Tibial artery (tissue), 4 donors: ENCODE measurements around the gene LRP1B.

Experiments used
- DNase-seq, 2 donors: peaks; one replicate each; pipeline ENCODE4 v3.0.0-alpha.2; 2019
- H3K27ac ChIP-seq, 2 donors: fragments of 200-600 bp; sonication (generic) in 1 of 2; 1 replicate in 1 of 2; 2 replicates in 1 of 2; pipeline ENCODE4 v1.5.1; 2018 to 2019; ENCODE audit warnings: mild to moderate bottlenecking in 1 of 2
- H3K27me3 ChIP-seq, 2 donors: fragments of 200-600 bp; sonication (generic) in 1 of 2; one replicate each; pipeline versions ENCODE4 v1.5.1 to v1.6.0; 2016 to 2019
- H3K36me3 ChIP-seq, 3 donors: fragments of 200-600 bp; sonication (generic) in 2 of 3; one replicate each; pipeline ENCODE4 v1.5.1; 2016 to 2019; ENCODE audit warnings: mild to moderate bottlenecking in 2 of 3
- H3K4me1 ChIP-seq, 4 donors: fragments of 200-600 bp; sonication (generic) in 2 of 4; 1 replicate in 3 of 4; 2 replicates in 1 of 4; pipeline ENCODE4 v1.5.1; 2016 to 2019
- H3K4me3 ChIP-seq, 2 donors: fragments of 200-600 bp; sonication (generic) in 1 of 2; 1 replicate in 1 of 2; 2 replicates in 1 of 2; pipeline ENCODE4 v1.5.1; 2018 to 2019; ENCODE audit warnings: mild to moderate bottlenecking in 2 of 2
- H3K9me3 ChIP-seq, 3 donors: fragments of 200-600 bp; sonication (generic) in 1 of 3; one replicate each; pipeline ENCODE4 v1.5.1; 2016 to 2019
- intact Hi-C: fragments of 100-400 bp; cut with DNase I; formaldehyde crosslinking; loops from one replicate; pipeline ENCODE4 v1.15.0; 2023; ENCODE audit warnings: low total_unique reads
- TF ChIP-seq, protein P1 (sequence below), 2 experiments: fragments of 200-600 bp in 1 of 2; fragments of 450-650 bp in 1 of 2; IDR thresholded peaks; one replicate each; pipeline ENCODE4 v1.5.1; 2017 to 2019; ENCODE audit warnings: antibody characterized with exemption in 2 of 2, mild to moderate bottlenecking in 1 of 2, moderate library complexity in 1 of 2

LRP1B gene

DNA sequence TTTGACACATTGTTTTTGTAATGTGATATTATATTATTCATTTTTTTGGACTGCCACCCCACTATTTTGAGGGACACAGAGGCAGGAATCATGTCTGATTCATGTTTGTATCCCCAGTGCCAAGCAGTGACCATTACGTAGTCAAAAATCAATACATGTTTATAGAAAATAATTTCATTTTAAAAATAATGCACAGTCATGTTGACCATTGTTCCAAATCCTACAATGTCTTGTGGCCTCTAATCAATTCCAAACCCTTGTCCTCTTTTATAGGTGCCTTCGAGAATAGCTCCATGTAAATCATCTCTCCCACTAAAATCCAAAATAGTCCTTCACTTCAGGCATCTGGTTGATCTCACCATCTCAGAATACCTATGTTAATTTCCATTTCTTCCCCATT is 454.7 kb downstream of the LRP1B start:
- H3K27ac ChIP-seq: no peak overlapping the region
- TF ChIP-seq, protein P1, sequence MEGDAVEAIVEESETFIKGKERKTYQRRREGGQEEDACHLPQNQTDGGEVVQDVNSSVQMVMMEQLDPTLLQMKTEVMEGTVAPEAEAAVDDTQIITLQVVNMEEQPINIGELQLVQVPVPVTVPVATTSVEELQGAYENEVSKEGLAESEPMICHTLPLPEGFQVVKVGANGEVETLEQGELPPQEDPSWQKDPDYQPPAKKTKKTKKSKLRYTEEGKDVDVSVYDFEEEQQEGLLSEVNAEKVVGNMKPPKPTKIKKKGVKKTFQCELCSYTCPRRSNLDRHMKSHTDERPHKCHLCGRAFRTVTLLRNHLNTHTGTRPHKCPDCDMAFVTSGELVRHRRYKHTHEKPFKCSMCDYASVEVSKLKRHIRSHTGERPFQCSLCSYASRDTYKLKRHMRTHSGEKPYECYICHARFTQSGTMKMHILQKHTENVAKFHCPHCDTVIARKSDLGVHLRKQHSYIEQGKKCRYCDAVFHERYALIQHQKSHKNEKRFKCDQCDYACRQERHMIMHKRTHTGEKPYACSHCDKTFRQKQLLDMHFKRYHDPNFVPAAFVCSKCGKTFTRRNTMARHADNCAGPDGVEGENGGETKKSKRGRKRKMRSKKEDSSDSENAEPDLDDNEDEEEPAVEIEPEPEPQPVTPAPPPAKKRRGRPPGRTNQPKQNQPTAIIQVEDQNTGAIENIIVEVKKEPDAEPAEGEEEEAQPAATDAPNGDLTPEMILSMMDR (IDR thresholded peaks at IDR 0.05): no peak
- no peaks in the 10 kb centered on the region for H3K27me3 ChIP-seq
- H3K4me1 ChIP-seq: no peaks in the 10 kb centered on the region
- H3K4me3 ChIP-seq: no peak overlapping the region
- no peaks in the 10 kb centered on the region for H3K36me3 ChIP-seq
- no peaks in the 10 kb centered on the region for H3K9me3 ChIP-seq
- no peak for DNase-seq
- intact Hi-C loops: no loop called here

DNA sequence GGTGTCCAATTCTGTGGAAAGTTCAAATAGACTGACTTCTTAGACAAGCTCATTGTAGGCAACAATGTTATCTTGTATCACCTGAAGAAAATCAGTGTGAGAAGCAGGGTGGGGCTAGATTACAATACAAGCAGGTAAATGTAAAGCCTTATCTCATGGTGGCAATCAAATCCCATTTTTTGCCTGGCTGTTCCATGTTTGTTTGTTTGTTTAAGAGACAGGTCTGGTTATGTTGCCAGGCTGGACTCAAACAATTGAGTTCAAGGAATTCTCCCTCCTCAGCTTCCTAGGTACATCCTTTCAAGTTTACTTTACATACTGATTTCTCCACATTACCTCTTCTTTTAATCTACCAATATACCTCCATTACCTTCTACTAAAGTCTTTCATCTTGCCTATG is 464.6 kb downstream of the LRP1B start:
- Histone ChIP-seq H3K36me3 (no peaks in the 10 kb centered on the region), H3K4me1 (no peaks in the 10 kb centered on the region), H3K4me3 (no peak overlapping the region), H3K9me3 (no peaks in the 10 kb centered on the region), H3K27ac (no peak overlapping the region), H3K27me3 (no peaks in the 10 kb centered on the region)
- intact Hi-C loops: no loop called here
- TF ChIP-seq, protein P1 (IDR thresholded peaks at IDR 0.05): no peak
- no peak for DNase-seq

DNA sequence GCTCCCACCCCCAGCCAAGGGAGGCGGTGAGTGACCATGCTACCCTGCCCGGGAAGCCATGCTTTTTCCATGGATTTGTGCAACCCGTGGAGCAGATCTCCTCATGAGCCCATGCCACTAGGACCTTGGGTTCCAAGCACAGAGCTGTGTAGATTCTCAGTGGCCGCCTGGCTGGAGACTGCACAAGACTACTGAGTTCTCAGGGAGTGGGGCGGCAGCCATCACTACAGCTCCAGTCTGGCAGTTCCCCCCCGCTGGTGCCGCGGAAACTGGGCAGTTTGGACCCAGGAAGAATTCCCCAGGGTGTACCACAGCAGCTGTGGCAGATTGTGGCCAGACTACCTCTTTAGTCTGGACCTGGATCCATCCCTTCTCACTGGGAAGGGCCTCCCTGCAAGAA is 470.6 kb downstream of the LRP1B start:
- Histone ChIP-seq H3K4me1 (no peaks in the 10 kb centered on the region), H3K27ac (no peak overlapping the region), H3K27me3 (no peaks in the 10 kb centered on the region), H3K4me3 (no peak overlapping the region), H3K9me3 (no peaks in the 10 kb centered on the region), H3K36me3 (no peaks in the 10 kb centered on the region)
- intact Hi-C loops: no loop called here
- TF ChIP-seq, protein P1 (IDR thresholded peaks at IDR 0.05): no peak
- DNase-seq: no peak

DNA sequence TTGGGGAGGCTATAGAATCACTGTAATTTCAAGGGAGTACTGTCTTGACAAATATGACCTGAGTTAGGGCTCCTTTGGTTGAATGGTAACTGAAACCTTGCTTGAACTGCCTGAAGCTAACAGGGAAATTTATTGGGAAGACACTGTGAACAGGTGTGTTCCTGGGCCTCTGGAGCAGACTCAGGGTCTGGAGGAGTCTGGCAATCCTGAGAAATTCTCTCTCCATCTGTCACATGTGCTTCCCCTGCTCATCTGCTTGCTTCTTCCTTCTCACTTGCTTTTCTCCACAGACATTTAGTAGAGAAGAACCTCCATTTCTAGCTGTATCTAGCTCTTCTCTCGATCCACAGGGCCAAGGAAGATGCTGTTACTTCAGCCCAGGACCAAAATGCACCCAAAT is 476.5 kb downstream of the LRP1B start:
- no peak overlapping the region for H3K27ac ChIP-seq
- H3K27me3 ChIP-seq: no peaks in the 10 kb centered on the region
- H3K4me3 ChIP-seq: no peak overlapping the region
- TF ChIP-seq, protein P1 (IDR thresholded peaks at IDR 0.05): no peak
- no peaks in the 10 kb centered on the region for H3K36me3 ChIP-seq
- no peak for DNase-seq
- H3K4me1 ChIP-seq: no peaks in the 10 kb centered on the region
- no peaks in the 10 kb centered on the region for H3K9me3 ChIP-seq
- intact Hi-C loops: no loop called here

DNA sequence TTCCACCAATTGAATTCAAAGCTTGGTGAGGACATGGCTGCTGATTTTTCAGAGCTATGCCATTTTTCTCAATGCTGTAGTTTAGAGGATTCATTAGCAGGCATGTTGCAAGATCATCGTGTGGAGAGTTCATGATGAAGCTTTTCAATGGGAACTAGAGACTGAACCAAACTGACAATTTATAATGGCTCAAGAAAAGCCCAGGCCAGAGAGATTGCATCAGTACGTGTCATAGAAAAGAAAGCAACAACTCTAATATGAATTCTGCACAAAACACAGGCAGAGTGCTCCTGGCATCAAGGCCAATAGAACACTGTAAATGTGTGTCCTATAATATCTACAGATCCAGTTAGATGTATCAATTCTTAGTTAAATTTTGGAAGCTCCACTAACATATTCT is 477.6 kb downstream of the LRP1B start:
- Histone ChIP-seq H3K27me3 (no peaks in the 10 kb centered on the region), H3K27ac (no peak overlapping the region), H3K4me1 (no peaks in the 10 kb centered on the region), H3K9me3 (no peaks in the 10 kb centered on the region), H3K4me3 (no peak overlapping the region), H3K36me3 (no peaks in the 10 kb centered on the region)
- no peak for DNase-seq
- TF ChIP-seq, protein P1 (IDR thresholded peaks at IDR 0.05): no peak
- intact Hi-C loops: no loop called here

DNA sequence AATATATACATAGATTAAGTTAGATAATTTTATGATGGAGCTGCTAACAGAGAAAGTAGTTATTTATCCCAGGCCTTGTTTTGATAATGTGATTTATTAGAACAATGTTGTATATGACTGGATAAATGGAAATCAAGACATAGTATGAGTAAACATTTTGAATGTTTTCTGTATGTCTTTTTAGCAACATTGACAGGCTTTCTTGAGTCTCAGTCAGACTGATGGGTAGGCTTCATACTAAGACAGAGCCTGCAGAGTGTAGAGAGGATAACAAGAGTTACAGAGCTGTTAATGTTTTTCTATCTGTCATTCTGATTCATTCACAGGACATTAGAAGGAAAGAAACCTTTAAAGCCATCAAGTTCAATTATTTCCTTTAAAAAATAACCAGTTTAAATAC is 478.5 kb downstream of the LRP1B start:
- Histone ChIP-seq H3K27ac (no peak overlapping the region), H3K27me3 (no peaks in the 10 kb centered on the region), H3K4me1 (no peaks in the 10 kb centered on the region), H3K36me3 (no peaks in the 10 kb centered on the region), H3K4me3 (no peak overlapping the region), H3K9me3 (no peaks in the 10 kb centered on the region)
- TF ChIP-seq, protein P1 (IDR thresholded peaks at IDR 0.05): no peak
- intact Hi-C loops: no loop called here
- DNase-seq: no peak
